ENCODE results near the gene PDXDC1.
"Not testable (repeated sequence)": the region's sequence is repeated elsewhere in the genome, so short reads cannot be mapped to it uniquely, and the experiment has no call there.

PDXDC1 gene

DNA sequence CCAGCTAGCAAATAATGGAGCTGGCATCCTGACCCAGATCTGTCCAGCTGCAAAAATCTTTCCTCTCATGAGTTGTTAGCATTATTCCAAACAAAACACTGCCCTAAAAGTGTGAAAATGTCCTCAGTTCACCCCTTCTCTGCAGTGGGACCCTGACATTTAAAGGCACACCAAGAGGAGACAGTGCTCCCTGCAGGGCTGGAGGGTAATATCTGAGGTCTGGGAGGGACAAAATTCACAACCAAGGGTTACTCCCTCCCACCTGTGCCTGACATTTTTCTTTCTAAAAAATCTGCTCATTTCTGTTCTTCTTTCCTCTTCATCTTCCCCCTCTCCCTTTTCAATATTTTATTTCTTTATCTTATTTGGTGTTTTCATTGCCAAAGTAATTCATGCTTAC, 191.4 kb downstream of the PDXDC1 start:
- DNase-seq = not testable (repeated sequence)

DNA sequence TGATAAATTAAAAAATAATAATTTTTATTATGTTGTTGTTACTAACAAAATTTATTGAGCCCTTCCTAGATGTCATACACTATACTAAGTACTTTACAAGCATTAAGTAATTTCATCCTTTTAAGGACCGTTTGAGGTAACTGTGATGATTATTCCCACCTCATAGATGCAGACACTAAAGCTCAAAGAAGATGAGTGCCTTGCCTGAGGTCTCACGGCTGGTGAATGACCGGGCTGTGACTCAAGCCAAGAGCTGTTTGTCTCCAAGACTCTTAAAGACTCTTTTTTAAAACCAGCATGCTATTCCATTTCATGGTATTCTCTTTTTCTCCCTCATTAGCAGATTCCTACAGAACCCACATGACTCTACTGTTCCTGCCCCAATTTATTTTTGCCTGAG, 193.5 kb downstream of the PDXDC1 start:
- DNase-seq = not testable (repeated sequence)

DNA sequence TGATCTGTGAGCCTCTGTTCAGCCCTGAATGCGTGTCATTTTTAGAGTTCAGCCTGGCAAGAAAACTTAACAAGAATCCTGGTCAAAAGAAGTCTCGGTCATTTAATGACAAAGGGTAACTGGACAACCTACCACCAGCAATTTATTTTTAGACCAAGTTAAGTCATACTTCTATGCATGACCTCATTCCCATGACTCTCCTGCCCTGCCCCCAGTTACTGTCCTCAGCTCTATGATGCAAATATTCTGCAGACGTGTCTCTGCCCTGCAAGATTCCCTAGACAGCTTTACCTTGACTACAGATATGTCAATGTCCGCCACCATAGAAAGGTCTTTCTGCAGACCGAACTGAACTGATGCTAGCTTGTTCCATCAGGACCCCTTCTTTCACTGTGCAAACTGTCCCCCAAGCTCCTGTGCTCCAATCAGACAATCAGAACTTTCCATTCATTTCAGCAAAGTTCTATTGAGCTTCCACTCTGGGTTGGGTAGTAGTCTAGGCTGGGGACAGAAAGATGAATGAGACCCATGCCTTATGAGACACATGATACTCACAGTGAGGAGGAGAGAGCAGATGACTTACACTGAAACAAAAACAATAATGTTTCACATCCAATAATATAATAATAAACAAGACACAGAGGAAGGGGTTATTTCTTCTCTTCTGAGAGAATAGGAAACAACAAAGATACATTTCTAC, 194.3 kb downstream of the PDXDC1 start:
- not testable (repeated sequence) for DNase-seq

DNA sequence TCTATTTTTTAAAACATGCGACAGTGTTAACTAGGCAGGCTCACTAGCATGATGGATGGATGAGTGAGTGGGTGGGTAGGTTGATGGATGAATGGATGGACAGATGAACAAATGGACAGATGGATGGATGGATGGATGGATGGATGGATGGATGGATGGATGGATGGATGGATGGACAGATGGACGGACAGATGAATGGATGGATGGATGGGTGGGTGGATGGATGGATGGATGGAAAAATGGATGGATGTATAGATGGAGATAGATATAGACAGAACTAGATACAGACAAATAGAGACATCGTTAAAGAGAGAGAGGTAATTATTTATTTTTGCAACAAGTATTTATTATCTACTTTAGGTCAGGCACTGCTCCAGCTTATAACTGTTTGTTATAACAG, 205.1 kb downstream of the PDXDC1 start:
- not testable (repeated sequence) for DNase-seq

DNA sequence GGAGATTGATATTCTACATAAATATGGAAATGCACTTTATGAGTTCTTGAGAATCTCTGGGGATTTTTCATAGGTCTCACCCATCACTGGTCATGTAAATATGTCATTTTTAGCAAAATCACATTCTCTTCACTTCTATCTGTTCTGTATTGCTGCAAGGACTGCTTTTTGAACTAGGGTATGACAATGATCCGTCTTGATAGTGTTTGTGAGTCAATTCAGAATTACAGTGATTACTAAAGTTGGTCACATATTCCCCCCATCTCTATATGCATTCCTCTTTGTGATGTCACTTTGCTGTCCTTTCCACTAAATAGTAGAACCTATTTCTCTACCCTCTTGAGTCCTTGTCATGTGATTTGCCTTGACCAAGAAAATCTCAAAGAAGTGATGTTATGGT, 206.1 kb downstream of the PDXDC1 start:
- DNase-seq = peak in 1 of 5 experiments; percentile 24

DNA sequence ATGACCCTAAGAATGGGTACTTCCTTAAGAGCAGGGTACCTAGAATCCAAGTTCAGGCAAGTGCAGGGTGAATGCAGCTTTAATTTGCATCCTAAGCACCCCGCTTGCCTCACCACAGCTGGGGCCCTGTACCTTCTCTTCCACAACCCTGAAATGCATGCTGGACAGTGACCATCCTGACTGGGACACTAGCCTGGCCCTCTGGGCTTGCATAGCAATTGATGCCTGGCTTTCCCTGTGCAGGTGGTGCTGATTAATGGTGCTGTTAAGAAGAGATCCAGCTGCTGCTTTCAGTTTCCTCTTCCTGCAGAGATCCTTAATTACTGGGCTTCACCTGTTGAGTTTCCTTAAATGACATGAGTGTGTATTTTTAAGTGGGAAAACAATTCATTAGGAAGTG, 209.2 kb downstream of the PDXDC1 start:
- not testable (repeated sequence) for DNase-seq

Data from T-helper 2 cell (primary cell).